ENCODE data around the gene PRTN3.
"Not testable (repeated sequence)": the region's sequence is repeated elsewhere in the genome, so short reads cannot be mapped to it uniquely, and the experiment has no call there.

The PRTN3 gene

GRCh38 chr19:868458-869244, 27.9 kb downstream of the PRTN3 start:
- no peak for DNase-seq

- DNase-seq, result no peak
Measured at GRCh38 chr19:869245-870177, 28.7 kb downstream of the PRTN3 start.

- DNase-seq, result no peak
Measured at GRCh38 chr19:870314-870713, 29.5 kb downstream of the PRTN3 start.

GRCh38 chr19:870963-871401, 30.2 kb downstream of the PRTN3 start:
- DNase-seq, result peak; percentile 80 to 95

- no peak for DNase-seq
Measured at GRCh38 chr19:871446-872265, 30.9 kb downstream of the PRTN3 start.

- no peak for DNase-seq
Measured at GRCh38 chr19:872266-872951, 31.6 kb downstream of the PRTN3 start.

- DNase-seq, result no peak
Measured at GRCh38 chr19:873084-873483, 32.3 kb downstream of the PRTN3 start.

GRCh38 chr19:873561-874041, 32.8 kb downstream of the PRTN3 start:
- no peak for DNase-seq

- no peak for DNase-seq
Measured at GRCh38 chr19:875265-875879, 34.6 kb downstream of the PRTN3 start.

- DNase-seq, result no peak
Measured at GRCh38 chr19:876089-876488, 35.3 kb downstream of the PRTN3 start.

GRCh38 chr19:876780-877314, 36.0 kb downstream of the PRTN3 start:
- no peak for DNase-seq

- DNase-seq, result not testable (repeated sequence)
Measured at GRCh38 chr19:877992-878660, 37.3 kb downstream of the PRTN3 start.

- not testable (repeated sequence) for DNase-seq
Measured at GRCh38 chr19:878751-879561, 38.2 kb downstream of the PRTN3 start.

- DNase-seq, result no peak
Measured at GRCh38 chr19:879711-880438, 39.1 kb downstream of the PRTN3 start.

- no peak for DNase-seq
Measured at GRCh38 chr19:881385-882071, 40.7 kb downstream of the PRTN3 start.

- DNase-seq, result no peak
Measured at GRCh38 chr19:882871-883497, 42.2 kb downstream of the PRTN3 start.

GRCh38 chr19:883661-884211, 42.9 kb downstream of the PRTN3 start:
- no peak for DNase-seq
